Epithelial cell of esophagus (primary cell): ENCODE data around the gene ZER1.
"Not testable (repeated sequence)": the region's sequence is repeated elsewhere in the genome, so short reads cannot be mapped to it uniquely, and the experiment has no call there.

Experiments used
- DNase-seq: peaks from one replicate; pipeline ENCODE4 v3.0.0; 2010; ENCODE audit warnings: low read depth
- H3K4me3 ChIP-seq: 2 replicates; pipeline ENCODE4 v1.5.1; 2011; ENCODE audit warnings: mild to moderate bottlenecking, low read length, control low read depth
- TF ChIP-seq, protein P1 (sequence below): IDR thresholded peaks from 2 replicates; pipeline ENCODE4 v1.5.1; 2011; ENCODE audit warnings: low read depth, mild to moderate bottlenecking, low read length, control low read depth, inconsistent platforms; ENCODE audit not compliant: insufficient read depth; ENCODE audit errors: missing control alignments

The ZER1 gene

DNA sequence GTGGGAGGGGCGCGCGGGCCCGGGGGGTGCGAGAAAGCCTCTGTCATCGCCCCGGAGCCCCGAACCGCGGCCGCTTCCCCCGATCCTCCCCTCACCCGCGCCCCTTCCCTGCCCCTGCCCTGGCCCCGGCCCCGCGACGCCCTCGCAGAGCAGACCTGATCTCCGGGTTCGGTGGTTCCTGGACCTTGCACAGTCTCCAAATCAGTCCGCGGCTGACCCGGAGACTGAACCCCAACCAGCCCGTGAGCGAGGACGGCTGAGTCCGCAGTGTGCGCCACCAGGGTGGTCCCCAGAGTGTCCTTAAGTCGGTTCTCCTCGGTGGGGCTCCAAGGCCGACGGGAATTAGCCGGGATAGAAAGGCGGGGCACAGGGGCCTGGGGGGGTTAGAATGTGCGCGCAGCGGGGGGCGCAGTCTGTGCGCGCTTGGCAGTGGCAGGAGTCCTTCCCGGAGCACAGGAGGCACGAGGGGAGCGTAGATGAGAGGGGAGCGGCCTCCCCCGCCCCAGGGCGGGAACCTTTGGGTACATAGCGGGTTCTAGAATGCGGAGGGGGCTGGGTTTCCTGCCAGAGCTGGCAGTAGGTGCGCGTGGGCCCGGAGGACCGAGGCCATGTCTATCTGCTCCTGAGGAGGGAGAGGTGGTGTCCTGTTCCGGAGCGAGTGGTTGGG is 68.6 kb downstream of the ZER1 start:
- H3K4me3 ChIP-seq, result peak overlapping the region; percentile 56
- no peak for DNase-seq
- TF ChIP-seq, protein P1, sequence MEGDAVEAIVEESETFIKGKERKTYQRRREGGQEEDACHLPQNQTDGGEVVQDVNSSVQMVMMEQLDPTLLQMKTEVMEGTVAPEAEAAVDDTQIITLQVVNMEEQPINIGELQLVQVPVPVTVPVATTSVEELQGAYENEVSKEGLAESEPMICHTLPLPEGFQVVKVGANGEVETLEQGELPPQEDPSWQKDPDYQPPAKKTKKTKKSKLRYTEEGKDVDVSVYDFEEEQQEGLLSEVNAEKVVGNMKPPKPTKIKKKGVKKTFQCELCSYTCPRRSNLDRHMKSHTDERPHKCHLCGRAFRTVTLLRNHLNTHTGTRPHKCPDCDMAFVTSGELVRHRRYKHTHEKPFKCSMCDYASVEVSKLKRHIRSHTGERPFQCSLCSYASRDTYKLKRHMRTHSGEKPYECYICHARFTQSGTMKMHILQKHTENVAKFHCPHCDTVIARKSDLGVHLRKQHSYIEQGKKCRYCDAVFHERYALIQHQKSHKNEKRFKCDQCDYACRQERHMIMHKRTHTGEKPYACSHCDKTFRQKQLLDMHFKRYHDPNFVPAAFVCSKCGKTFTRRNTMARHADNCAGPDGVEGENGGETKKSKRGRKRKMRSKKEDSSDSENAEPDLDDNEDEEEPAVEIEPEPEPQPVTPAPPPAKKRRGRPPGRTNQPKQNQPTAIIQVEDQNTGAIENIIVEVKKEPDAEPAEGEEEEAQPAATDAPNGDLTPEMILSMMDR, result no peak

DNA sequence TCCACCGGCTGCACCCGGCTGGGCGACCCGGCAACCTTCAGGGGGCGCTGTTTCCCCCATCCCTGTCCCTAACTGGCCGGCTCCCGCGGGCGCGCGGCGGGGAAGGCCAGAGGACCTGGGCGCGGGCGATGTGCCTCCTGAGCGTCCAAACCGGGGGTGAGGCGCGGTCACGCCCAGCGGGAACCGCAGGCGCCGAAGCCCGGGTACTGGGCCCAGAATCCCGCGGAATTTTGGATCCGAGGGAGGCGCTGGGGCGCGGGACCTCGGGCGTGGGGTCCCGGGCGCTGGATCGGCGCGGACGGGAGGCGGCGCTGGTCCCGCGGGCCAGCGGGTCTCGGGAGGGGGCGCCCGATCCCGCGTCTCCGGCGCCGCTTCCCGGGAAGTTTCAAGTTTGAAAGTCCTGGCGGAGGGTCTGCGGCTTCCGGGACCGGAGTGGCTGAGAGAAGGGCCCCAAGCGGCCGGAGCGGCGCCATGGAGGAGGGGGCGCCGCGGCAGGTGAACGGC is 69.2 kb downstream of the ZER1 start, which contains the start of gene PKN3:
TSS of gene PKN3 (plus strand) at position 59 of the 504 bp plus-strand sequence. CDS start at position 472, 413 bp downstream.
- H3K4me3 ChIP-seq, result peak within 1 kb of the TSS; percentile 56
- TF ChIP-seq, protein P1, result peak; percentile 67
- DNase-seq, result peak; percentile 78

DNA sequence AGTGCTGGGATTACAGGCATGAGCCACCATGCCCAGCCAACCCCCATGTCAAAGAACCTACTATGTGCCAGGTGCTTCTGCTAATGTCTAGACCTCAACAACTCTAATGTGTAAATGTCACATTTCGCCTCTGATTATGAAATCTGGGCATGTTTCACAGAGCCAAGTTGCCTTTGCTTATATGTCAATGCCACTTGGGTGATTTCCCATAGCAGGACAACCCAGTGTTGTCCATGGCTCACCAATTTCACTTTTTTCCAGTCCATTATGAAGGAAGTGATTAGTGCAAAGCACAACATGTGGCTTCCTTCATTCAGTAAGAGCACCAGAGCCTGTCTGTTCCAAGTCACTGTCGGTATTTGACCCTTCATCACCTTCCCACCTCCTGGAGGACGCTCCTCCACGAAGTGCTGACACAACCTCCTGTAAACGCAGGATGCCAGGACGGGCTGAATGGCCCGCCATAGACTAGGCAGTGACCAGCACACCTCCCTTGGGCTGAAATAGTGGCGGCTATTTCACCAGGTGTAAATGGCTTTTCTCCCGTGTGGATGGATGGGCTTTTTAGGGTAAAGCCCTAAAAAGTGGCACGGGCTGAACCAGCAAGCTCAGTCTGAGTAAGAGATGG is 70.4 kb downstream of the ZER1 start:
- TF ChIP-seq, protein P1, result no peak
- DNase-seq, result no peak
- H3K4me3 ChIP-seq, result no peak overlapping the region

DNA sequence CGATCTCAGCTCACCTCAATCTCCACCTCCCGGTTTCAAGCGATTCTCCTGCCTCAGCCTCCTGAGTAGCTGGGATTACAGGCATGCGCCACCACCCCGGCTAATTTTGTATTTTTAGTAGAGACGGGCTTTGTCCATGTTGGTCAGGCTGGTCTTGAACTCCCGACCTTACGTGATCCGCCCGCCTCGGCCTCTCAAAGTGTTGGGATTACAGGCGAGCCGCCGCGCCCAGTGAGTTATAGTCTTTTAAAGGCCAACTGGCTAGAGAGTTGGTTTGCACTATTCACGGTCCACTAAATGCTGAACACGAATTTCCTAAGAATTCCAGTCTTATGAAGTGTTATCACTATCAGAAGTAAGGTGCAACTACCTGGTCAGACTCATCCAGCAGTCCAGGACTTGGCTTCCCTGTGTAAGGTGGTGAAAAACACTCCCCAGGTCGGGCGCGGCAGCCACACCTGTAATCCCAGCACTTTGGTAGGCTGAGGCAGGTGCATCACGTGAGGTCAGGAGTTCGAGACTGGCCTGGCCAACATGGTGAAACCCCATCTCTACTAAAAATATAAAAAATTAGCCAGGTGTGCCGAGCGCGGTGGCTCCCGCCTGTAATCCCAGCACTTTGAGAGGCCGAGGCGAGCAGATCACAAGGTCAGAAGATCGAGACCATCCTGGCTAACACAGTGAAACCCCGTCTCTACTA is 72.5 kb downstream of the ZER1 start:
- DNase-seq, H3K4me3 ChIP-seq: not testable (repeated sequence)

DNA sequence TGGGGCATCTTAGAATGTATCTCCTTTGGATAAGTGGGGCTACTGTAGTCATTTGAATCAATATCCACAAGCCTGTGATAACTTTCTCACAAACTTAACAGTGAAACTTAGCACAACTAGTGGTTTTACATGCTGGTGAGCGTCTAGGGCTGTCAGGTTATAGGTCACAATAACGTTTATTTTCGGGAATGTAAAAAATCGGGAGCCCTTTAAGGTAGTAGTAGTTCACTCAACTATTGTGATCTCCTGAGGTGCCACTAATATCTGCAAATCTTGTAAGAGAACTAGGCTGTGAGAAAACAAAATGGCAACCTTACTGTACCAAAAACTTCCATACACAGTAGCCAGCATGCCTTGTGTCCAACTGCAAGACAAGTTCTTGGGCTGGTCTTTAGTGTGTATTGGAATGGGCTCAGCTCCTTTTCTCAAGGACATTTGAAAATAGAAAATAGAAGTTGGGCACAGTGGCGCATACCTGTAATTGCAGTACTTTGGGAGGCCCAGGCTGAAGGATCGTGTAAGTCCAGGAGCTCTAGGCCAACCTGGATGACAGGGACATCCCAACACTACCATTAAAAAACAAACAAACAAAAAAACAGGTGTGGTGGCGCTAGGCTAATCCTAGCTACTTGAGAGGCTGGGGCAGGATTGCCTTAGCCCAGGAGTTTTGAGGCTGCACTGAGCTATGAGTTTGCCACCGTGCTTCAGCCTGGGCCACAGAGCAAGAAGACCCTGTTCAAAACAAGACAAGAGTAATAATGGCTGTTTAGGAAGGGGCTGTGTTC is 74.6 kb downstream of the ZER1 start:
- TF ChIP-seq, protein P1, result no peak
- no peak for DNase-seq

DNA sequence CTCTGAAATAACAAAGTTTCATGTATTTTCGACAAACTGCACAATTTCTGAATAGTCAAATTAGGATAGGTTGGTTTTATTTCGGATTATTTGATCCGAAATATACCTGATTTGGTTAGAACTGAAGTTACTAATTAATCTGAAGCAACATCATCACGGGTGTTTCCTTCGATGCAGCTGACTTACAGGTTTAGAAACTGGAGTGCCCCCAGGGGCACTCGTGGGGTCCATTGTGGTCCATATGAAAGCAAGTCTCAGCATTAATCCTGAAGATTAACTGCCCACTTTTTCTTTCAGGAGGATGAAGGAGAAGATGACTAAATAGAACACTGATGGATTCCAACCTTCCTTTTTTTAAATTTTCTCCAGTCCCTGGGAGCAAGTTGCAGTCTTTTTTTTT is 77.4 kb downstream of the ZER1 start:
- H3K4me3 ChIP-seq, result no peak overlapping the region
- no peak for DNase-seq
- TF ChIP-seq, protein P1, result no peak

More for the DNA sequence above, 74.6 kb downstream of the ZER1 start:
- no peak overlapping the region for H3K4me3 ChIP-seq

DNA sequence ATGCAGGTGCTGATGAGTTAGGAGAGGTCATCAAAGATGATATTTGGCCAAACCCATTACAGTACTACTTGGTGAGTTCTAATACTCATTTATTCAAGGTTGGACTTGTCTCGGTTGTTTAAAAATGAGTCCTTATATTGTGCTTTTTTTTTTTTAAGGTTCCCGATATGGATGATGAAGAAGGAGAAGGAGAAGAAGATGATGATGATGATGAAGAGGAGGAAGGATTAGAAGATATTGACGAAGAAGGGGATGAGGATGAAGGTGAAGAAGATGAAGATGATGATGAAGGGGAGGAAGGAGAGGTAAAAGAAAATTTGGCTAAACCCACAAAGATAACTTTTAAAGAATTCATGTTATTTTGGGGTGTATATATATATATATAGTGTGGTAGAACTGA is 78.0 kb downstream of the ZER1 start:
- not testable (repeated sequence) for DNase-seq, H3K4me3 ChIP-seq
